SK-N-SH treated with all-trans-retinoic acid at 6 μM for 48 hours (cell line): ENCODE results near the gene TRIM69.

Experiments used
- ATAC-seq: fragments of 200-7000 bp; cut with Tn5 transposase; 3 replicates; pipeline ENCODE4 v1.9.1; 2020; ENCODE audit warnings: mild to moderate bottlenecking, moderate library complexity
- GLIS3 ChIP-seq: fragments of 250-450 bp; sonication (Bioruptor Pico); IDR thresholded peaks from 2 replicates; pipeline ENCODE4 v1.5.0; 2020; ENCODE audit warnings: mild to moderate bottlenecking, moderate library complexity
- ISL1 ChIP-seq: fragments of 250-450 bp; sonication (Bioruptor Pico); IDR thresholded peaks from 2 replicates; pipeline ENCODE4 v2.1.2; 2022; ENCODE audit warnings: mild to moderate bottlenecking, moderate library complexity
- OSR1 ChIP-seq: fragments of 250-450 bp; sonication (Bioruptor Pico); IDR thresholded peaks from 2 replicates; pipeline ENCODE4 v1.8.0; 2022; ENCODE audit warnings: moderate library complexity, mild to moderate bottlenecking, inconsistent platforms
- PPARA ChIP-seq: fragments of 250-450 bp; sonication (Bioruptor Pico); IDR thresholded peaks from 2 replicates; pipeline ENCODE4 v1.5.0; 2020; ENCODE audit warnings: mild to moderate bottlenecking, borderline replicate concordance
- SNAI2 ChIP-seq: fragments of 250-450 bp; sonication (Bioruptor Pico); IDR thresholded peaks from 2 replicates; pipeline ENCODE4 v1.5.0; 2020; ENCODE audit warnings: mild to moderate bottlenecking, moderate library complexity
- TCF4 ChIP-seq: fragments of 250-450 bp; sonication (Bioruptor Pico); IDR thresholded peaks from 2 replicates; pipeline ENCODE4 v1.8.0; 2021; ENCODE audit warnings: mild to moderate bottlenecking, moderate library complexity, borderline replicate concordance
- TOX ChIP-seq: fragments of 250-450 bp; sonication (Bioruptor Pico); IDR thresholded peaks from 2 replicates; pipeline ENCODE4 v1.8.0; 2021; ENCODE audit warnings: mild to moderate bottlenecking, moderate library complexity, borderline replicate concordance
- ZC3H10 ChIP-seq: fragments of 250-450 bp; sonication (Bioruptor Pico); IDR thresholded peaks from 2 replicates; pipeline ENCODE4 v1.5.1; 2021; ENCODE audit warnings: mild to moderate bottlenecking, moderate library complexity
- ZFP30 ChIP-seq: fragments of 450-650 bp; formaldehyde crosslinking; IDR thresholded peaks from 2 replicates; pipeline ENCODE4 v1.5.0; 2022; ENCODE audit warnings: mild to moderate bottlenecking, moderate library complexity
- ZNF565 ChIP-seq: fragments of 450-650 bp; formaldehyde crosslinking; conservative IDR thresholded peaks from 2 replicates; pipeline ENCODE4 v1.5.0; 2020; ENCODE audit warnings: low read depth, mild to moderate bottlenecking, moderate library complexity
- ZNF70 ChIP-seq: fragments of 450-650 bp; formaldehyde crosslinking; IDR thresholded peaks from 2 replicates; pipeline ENCODE4 v1.5.0; 2020; ENCODE audit warnings: mild to moderate bottlenecking, moderate library complexity
- TF ChIP-seq, protein P1 (sequence below): fragments of 250-450 bp; sonication (Bioruptor Pico); IDR thresholded peaks from 2 replicates; pipeline ENCODE4 v1.5.1; 2021; ENCODE audit warnings: mild to moderate bottlenecking, moderate library complexity
- TF ChIP-seq, protein P2 (sequence below): fragments of 250-450 bp; sonication (Bioruptor Pico); IDR thresholded peaks from 2 replicates; pipeline ENCODE4 v1.8.0; 2021; ENCODE audit warnings: low read depth, mild to moderate bottlenecking, moderate library complexity, borderline replicate concordance
- TF ChIP-seq, protein P3 (sequence below): fragments of 250-450 bp; sonication (Bioruptor Pico); IDR thresholded peaks from 2 replicates; pipeline ENCODE4 v1.5.1; 2020; ENCODE audit warnings: low read depth, mild to moderate bottlenecking, moderate library complexity

The TRIM69 gene

DNA sequence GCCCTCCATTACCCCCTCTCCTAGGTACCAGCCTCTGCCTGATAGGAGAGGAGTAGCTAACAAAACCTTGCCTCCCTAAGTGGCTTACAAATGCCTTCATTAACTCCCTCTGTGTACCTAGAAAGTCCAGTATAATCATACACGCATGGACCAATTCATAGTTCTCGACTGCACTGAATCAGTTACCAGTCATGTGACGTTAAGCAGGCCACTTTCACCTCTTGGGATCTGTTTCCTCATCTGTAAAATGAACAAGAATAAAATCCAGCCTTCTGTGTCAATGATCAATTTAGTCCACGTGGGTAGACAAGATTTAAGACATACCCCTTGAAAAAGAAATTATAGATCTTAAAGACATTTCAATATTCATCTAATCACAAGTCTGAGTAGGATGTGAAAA lies 72.2 kb downstream of the TRIM69 start (continued):
- TF ChIP-seq, protein P1, sequence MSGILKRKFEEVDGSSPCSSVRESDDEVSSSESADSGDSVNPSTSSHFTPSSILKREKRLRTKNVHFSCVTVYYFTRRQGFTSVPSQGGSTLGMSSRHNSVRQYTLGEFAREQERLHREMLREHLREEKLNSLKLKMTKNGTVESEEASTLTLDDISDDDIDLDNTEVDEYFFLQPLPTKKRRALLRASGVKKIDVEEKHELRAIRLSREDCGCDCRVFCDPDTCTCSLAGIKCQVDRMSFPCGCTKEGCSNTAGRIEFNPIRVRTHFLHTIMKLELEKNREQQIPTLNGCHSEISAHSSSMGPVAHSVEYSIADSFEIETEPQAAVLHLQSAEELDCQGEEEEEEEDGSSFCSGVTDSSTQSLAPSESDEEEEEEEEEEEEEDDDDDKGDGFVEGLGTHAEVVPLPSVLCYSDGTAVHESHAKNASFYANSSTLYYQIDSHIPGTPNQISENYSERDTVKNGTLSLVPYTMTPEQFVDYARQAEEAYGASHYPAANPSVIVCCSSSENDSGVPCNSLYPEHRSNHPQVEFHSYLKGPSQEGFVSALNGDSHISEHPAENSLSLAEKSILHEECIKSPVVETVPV (CRISPR knock-in tag): no peak
- TF ChIP-seq ISL1 (CRISPR knock-in tag) (no peak), GLIS3 (CRISPR knock-in tag) (no peak), PPARA (CRISPR knock-in tag) (no peak), ZC3H10 (CRISPR knock-in tag) (no peak), SNAI2 (CRISPR knock-in tag) (no peak), TCF4 (CRISPR knock-in tag) (no peak), ZNF70 (CRISPR knock-in tag) (no peak)
- TF ChIP-seq, protein P2, sequence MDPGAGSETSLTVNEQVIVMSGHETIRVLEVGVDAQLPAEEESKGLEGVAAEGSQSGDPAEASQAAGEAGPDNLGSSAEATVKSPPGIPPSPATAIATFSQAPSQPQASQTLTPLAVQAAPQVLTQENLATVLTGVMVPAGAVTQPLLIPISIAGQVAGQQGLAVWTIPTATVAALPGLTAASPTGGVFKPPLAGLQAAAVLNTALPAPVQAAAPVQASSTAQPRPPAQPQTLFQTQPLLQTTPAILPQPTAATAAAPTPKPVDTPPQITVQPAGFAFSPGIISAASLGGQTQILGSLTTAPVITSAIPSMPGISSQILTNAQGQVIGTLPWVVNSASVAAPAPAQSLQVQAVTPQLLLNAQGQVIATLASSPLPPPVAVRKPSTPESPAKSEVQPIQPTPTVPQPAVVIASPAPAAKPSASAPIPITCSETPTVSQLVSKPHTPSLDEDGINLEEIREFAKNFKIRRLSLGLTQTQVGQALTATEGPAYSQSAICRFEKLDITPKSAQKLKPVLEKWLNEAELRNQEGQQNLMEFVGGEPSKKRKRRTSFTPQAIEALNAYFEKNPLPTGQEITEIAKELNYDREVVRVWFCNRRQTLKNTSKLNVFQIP (CRISPR knock-in tag): no peak

DNA sequence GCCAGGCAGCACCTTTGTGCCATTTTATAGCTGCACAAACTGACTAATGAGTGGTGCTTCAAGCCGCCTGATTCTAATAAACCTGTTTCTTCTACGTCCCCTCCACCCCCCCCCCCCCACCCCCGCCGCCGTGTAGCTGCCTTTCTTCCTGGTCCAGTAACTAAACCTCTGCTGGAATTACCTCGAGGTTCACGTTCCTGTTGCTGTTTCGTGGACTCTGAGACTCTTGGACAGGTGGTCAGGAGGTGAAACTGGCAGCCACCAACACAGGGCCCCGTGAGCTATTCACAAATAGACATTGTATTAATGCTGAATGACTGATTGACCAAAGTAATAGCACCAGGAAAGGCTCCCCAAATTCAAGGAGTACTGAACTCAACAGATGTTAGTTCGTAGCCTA lies 73.9 kb downstream of the TRIM69 start:
- ATAC-seq: no peak
- TF ChIP-seq TCF4 (CRISPR knock-in tag): no peak

DNA sequence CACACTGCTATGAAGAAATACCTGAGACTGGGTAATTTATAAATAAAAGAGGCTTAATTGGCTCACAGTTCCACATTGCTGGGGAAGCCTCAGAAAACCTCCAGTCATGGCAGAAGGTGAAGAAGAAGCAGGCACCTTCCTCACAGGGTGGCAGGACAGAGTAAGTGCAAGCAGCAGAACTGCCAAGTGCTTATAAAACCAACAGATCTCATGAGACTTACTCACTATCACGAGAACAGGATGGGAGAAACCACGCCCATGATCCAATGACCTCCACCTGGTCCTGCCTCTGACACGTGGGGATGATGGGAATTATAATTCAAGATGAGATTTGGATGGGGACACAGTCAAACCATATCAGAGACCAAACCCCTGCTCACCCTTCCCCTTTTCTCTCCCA lies 75.0 kb downstream of the TRIM69 start:
- no peak for ATAC-seq
- TF ChIP-seq ZC3H10 (CRISPR knock-in tag): no peak

DNA sequence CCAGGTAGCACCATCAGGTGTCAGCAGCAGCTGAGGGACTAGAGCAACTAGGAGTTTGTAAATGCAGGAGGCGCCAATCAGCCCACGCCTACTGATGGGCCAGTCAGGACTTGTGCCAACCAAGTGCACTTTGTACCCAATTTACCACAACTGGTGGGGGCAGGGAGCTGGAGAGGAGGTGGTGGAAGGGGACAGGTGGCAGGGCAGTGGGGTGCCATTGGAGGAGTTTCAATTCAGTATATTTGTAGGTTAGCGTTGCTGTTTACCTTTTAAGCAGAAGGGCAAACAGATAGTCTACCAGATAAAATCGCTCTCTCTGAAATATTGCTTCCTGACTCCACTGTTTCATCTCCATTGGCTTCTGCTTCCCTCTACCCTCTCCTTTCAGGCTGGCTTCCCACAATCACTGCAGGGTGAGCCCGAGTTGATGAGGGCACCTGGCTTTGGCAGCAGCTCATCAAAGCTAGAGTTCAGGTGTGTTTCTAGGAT lies 75.7 kb downstream of the TRIM69 start:
- ATAC-seq: no peak
- no peak for TF ChIP-seq OSR1 (CRISPR knock-in tag)

DNA sequence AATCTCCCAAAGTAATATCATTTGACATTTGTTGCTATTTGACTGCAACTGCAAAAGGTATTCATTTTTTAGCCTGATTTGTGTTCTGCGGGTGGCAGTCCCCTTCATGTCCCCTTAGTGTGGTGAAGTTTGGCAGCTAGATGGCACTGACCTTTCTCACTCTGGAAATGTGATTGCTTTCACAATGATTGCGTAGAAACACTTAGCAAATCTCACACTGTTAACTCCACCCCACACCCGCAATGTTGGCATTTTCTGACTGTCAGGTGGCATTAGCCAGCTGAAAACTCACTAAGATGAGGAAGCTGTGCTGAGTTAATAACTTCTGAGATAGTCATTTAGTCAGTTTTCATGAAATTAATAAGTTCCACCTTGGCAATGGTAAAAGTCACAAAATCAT lies 76.9 kb downstream of the TRIM69 start:
- no peak for ATAC-seq
- TF ChIP-seq GLIS3 (CRISPR knock-in tag) (no peak), TOX (CRISPR knock-in tag) (no peak), ZNF565 (no peak), PPARA (CRISPR knock-in tag) (no peak), ZFP30 (CRISPR knock-in tag) (no peak)
- TF ChIP-seq, protein P3, sequence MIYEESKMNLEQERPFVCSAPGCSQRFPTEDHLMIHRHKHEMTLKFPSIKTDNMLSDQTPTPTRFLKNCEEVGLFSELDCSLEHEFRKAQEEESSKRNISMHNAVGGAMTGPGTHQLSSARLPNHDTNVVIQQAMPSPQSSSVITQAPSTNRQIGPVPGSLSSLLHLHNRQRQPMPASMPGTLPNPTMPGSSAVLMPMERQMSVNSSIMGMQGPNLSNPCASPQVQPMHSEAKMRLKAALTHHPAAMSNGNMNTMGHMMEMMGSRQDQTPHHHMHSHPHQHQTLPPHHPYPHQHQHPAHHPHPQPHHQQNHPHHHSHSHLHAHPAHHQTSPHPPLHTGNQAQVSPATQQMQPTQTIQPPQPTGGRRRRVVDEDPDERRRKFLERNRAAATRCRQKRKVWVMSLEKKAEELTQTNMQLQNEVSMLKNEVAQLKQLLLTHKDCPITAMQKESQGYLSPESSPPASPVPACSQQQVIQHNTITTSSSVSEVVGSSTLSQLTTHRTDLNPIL: no peak
